SK-N-DZ (cell line): Measurements from ENCODE around the gene C2CD3.

Source experiments
- DNase-seq: peaks from one replicate; pipeline ENCODE4 v3.0.0-alpha.2; 2015; ENCODE audit warnings: low spot score

C2CD3 gene

DNA sequence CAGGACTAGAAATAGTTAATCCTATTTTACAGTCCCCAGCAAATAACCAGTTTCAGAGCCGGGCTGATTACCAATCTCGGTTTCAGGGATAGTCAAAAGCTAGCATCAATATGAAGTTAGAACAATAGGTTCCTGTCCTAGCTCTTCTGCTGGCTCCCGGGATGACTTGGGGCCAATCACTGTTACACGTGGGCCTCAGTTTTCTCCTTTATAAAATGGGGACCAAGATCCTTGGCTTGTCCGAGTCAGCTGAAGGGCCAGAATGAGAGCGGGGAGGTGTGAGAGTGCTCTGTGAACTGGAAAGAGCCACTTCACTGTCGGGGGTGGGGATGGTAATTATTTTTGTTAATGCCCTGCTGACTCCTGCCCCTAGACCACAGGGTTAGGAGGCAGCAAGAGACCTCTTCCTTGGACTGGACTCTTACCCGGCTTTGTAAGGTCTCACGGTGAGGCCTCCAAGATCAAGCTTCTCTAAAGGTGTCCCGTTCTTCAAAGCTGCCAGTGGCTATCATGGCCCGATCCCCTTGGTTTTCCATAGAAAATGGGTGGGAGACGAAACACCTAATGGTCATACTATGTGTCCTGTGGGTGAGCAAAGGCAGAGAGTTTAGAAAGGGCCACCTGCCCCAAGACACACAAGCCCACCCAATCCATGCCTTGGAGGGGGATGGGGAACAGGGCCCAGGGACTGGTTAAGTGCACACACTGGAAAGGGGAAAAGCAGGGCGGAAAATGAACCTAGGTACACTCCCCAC is 189.6 kb downstream of the C2CD3 start:
- DNase-seq, result no peak

GRCh38 chr11:73980001-73980961 is 190.5 kb downstream of the C2CD3 start:
- DNase-seq, result no peak

- DNase-seq, result no peak
Observed at GRCh38 chr11:73978576-73979086, 192.2 kb downstream of the C2CD3 start.

DNA sequence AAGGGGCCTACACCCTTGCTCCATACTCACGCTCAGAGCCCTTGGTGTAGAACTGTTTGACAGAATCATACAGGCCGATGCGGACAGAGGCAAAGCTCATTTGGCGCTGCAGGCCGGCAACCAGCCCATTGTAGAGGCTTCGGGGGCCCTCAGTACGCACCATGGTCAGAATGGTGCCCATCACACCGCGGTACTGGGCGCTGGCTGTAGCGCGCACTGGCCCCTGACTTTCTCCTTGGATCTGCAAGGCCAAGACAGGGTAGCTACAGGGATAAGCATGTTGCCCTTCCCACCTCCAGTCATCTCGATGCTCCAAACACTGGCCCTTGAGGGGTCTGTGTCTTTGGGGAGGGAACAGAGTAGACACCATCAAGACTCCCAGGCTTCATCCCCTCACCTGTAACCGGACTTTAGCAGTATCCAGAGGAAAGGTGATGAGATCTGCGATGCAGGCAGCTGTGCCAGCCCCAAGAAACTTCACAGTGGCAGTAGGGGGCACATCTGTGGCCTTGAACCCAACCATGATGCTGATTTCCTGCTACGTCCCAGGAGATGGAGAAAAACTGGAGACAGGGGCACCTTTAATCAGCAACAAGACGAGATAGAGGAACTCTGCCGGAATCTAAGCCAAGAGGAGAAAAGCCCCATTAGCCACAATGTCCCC is 192.8 kb downstream of the C2CD3 start:
- no peak for DNase-seq

- DNase-seq, result no peak
Observed at GRCh38 chr11:73976451-73977151, 194.2 kb downstream of the C2CD3 start.

DNA sequence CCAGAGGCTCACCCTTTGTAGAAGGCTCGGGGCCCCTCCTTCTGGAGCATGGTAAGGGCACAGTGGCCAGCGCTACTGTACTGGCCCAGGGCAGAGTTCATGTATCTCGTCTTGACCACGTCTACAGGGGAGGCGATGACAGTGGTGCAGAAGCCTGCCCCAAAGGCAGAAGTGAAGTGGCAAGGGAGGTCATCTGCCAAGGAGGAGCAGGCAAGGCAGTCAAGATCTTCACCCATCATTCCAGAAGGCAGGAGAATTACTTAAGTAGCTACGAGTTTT is 195.4 kb downstream of the C2CD3 start:
- no peak for DNase-seq

DNA sequence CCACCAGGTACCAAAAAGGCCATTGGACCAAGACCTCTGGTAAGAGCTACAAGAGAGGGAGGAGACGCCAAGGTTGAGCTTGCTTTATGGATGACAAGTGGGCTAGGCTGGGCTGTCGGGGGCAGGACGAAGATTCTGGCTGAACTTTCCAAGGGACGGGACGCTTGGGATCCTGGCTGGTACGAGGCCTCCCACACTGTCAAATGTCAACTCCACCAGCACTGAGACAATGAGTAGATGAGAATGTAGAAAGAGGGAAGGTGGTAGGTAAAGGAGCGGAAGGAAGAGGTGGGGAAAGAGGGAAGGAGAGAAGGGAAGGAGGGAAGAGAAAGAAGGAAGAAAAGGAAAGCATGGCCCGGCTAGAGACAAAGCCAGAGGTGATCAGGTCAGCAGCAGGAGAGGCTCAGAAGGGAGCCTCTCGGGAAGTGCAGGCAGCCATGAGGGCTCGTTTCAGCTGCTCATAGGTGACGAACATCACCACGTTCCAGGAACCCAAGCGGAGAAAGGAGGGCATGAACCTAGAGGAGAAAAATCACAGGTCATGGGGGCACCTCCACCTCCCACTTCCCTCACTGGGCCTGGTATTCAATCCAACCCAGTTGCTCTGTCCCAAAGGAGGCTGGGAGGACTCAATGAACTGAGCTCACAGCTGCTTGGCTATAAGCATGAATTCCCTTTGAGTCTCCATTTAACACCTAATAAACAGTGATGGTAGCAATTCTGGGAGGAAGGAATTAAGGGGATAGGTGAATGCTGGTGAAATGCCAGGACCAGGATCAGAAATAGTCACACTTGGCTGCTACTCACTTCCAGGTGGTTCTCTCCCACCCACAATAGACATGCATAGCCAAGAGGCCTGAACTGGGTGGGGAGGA is 196.0 kb downstream of the C2CD3 start:
- DNase-seq, result no peak

DNA sequence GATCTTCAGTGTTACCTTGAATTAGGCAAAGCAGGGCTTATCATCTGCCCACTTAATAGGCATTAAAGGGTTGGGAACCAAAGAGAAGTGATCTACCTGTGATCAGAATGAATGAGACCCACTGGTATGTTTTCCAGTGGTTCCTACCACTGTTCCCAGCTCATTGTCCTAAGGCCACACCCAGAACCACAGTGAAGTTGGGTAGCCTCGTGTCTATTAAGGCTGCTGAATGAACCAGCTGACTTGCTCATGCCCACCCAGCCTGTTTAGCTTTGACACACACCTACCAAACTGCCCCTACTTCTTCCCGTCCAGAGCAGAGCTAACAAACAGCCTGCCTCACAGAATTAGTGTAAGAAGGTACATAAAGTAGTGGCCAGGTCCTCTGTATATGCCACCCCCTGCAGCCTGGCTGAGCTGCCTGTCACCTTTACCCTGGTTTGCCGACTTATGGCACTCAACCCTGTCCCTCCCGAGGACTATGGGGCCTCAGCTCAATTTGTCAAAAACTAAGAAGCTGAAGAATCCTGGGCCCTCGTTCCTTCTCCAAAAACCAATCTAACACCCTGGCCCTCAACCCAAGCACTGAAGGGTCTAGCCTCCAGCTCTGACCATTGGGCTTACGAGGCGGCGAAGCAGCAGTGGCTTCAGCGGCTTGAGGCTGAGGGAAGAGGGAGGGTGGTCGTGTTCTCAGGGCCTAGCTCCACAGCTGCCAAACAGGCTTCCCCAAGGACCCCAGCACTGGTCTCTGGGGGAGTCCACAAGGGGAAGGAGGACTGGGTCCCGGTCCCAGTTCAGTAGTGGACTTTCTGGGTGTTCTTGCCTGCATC is 198.0 kb downstream of the C2CD3 start:
- DNase-seq, result no peak

GRCh38 chr11:73972187-73972586 is 198.6 kb downstream of the C2CD3 start:
- DNase-seq, result no peak

DNA sequence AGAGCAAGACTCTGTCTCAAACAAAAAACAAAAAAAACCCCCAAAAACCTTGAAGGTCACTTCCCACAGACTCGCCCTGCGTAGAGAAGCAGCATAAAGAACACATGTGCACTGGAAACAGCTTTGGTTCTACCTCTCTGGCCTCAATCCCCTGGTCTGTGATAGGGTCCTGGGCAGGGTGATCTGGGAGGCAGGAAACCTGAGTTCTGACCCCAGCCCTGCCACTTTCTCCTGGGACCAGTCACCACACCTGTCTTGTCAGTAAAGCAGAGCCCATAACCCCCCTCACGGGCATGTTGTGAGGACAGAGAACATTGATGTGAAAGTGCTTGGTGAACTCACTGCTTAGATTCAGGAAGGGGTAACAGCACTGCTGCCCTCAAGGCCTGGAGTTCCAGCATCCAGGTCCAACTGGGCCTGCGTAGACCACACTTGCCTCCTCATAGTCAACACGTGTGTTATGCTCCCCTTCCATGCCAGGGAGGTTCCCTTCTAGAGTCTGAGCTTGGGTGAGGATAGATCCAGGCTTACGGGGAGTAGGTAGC is 199.6 kb downstream of the C2CD3 start:
- no peak for DNase-seq

GRCh38 chr11:73969991-73970800 is 200.6 kb downstream of the C2CD3 start:
- no peak for DNase-seq

GRCh38 chr11:73969091-73969490 is 201.7 kb downstream of the C2CD3 start:
- DNase-seq, result no peak

DNA sequence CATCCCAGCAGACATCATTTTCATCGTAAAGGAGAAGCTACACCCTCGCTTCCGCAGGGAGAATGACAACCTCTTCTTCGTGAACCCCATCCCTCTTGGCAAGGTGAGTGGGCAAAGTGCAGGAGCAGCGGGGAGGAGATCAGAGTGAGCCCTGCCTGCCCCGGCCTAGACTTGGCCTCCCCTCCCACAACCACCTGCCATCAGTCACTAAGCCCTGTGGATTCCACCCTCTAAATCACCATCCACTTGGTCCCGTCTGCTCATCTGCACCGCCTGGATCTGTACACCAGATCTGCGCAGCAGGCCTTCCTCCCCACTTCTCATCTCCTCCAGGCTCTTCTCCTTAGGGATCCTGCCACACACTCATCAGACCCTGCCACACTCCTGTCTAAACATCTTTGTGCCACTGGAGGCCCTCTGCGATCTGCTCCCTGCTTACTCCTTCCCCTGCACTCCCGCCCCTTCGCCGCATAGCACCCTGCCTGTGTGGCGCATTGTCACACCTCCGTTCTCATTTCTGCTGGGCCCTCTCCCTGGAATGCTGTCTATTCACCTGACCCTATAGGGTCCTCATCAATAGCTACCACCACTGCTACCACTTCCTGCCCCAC is 202.3 kb downstream of the C2CD3 start:
- DNase-seq, result no peak

- no peak for DNase-seq
Observed at GRCh38 chr11:73965764-73966121, 205.1 kb downstream of the C2CD3 start.

GRCh38 chr11:73965076-73965763 is 205.6 kb downstream of the C2CD3 start:
- DNase-seq, result no peak

DNA sequence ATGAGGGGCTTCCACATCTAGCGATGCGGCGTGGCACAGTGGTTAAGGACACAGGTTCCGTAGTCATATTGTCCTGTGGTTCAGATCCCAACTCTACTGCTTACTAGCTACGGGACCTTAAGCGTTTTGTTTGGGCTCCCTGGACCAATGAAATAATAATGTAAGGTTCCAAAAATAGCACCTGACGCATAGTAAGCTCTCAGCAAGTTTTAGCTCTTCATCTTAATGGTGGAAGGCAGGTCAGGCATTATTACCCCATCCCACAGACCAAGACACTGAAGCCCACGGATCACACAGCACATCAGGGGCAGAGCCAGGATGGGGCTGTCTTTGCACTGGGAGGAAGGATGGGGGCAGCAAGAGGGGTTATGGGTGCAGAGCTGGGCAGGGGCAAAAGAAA is 206.9 kb downstream of the C2CD3 start:
- no peak for DNase-seq
